ENCODE results near the gene AMPD3.

- no peak for TF ChIP-seq CTCF (conservative IDR thresholded peaks at IDR 0.05)
- no peak for TF ChIP-seq EZH2 (IDR thresholded peaks at IDR 0.05; ENCODE audit: low read depth)
Measured at GRCh38 chr11:10407055-10407454, 48.0 kb upstream of the AMPD3 start.
